Measurements from ENCODE around the gene GNPTAB.

DNA sequence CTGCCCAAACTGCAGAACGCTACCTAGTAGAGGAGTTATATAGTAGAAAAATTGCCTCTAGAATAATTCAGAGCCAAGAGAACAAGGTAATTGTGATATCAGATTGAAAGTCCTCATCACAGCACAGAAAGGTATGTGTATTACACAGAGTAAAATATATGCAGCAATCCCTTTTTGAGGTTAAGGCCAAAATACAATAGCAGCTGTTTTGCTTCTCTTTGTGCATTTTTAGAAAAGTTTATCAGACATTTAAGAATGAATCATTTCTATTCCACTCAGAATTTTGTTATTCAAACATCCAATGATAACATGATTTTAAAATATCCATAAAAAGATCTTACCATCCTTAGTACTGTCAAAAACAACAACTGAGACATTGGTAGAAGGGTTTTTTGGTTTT, 45.1 kb downstream of the GNPTAB start:
- TF ChIP-seq, protein P1, sequence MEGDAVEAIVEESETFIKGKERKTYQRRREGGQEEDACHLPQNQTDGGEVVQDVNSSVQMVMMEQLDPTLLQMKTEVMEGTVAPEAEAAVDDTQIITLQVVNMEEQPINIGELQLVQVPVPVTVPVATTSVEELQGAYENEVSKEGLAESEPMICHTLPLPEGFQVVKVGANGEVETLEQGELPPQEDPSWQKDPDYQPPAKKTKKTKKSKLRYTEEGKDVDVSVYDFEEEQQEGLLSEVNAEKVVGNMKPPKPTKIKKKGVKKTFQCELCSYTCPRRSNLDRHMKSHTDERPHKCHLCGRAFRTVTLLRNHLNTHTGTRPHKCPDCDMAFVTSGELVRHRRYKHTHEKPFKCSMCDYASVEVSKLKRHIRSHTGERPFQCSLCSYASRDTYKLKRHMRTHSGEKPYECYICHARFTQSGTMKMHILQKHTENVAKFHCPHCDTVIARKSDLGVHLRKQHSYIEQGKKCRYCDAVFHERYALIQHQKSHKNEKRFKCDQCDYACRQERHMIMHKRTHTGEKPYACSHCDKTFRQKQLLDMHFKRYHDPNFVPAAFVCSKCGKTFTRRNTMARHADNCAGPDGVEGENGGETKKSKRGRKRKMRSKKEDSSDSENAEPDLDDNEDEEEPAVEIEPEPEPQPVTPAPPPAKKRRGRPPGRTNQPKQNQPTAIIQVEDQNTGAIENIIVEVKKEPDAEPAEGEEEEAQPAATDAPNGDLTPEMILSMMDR (IDR thresholded peaks at IDR 0.05; ENCODE audit: borderline replicate concordance, extremely low read depth, low read length, poor library complexity, severe bottlenecking), result no peak
- TF ChIP-seq EZH2 (IDR thresholded peaks at IDR 0.05; ENCODE audit: borderline replicate concordance, low read depth, low read length, severe bottlenecking), result no peak
